ENCODE measurements around the gene FBXL13. TPM values are rescaled to one million over a fixed set of nuclear protein-coding genes. Genes with fewer than 3 reads are reported as not detected.
"Not testable (repeated sequence)": the region's sequence is repeated elsewhere in the genome, so short reads cannot be mapped to it uniquely, and the experiment has no call there.

The FBXL13 gene
- total and polyA plus RNA-seq, 2 of the 8 experiments (the other 6 are each of a cell fraction or from before 2014, with no cell fraction given): 1.2 to 2.8 TPM

DNA sequence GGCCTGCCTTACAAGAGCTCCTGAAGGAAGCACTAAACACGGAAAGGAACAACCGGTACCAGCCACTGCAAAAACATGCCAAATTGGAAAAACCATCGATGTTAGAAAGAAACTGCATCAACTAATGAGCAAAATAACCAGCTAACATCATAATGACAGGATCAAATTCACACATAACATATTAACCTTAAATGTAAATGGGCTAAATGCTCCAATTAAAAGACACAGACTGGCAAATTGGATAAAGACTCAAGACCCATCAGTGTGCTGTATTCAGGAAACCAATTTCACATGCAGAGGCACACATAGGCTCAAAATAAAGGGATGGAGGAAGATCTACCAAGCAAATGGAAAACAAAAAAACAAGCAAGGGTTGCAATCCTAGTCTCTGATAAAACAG, 56.3 kb downstream of the FBXL13 start:
- H2AK5ac ChIP-seq (ENCODE audit: low read depth, low read length); H2BK15ac ChIP-seq (ENCODE audit: low read length); H3K4ac ChIP-seq (replicated peaks; ENCODE audit: insufficient read length, low read depth, low read length); H3K79me2 ChIP-seq (ENCODE audit: control insufficient read depth in 1 of 2, insufficient read depth in 2 of 2, low read length in 2 of 2); H2BK12ac ChIP-seq (ENCODE audit: low read depth, low read length); H3K4me1 ChIP-seq (replicated peaks in 1 of 4; ENCODE audit: control insufficient read depth in 3 of 4, insufficient read depth in 4 of 4, low read length in 3 of 4); H3K4me3 ChIP-seq (ENCODE audit: extremely low read depth in 1 of 4, insufficient read depth in 2 of 4, low read depth in 3 of 4, low read length in 4 of 4); H2BK20ac ChIP-seq (ENCODE audit: low read length); H2BK120ac ChIP-seq (replicated peaks; ENCODE audit: low read depth, low read length); DNase-seq (ENCODE audit: low read depth in 1 of 2, low spot score in 2 of 2); H4K8ac ChIP-seq (ENCODE audit: extremely low read depth, insufficient read depth, low read length); H4K91ac ChIP-seq (replicated peaks; ENCODE audit: insufficient read length, low read length); H3K79me1 ChIP-seq (ENCODE audit: low read depth, low read length); POLR2A ChIA-PET (ENCODE audit: partially characterized antibody); H3K9ac ChIP-seq (replicated peaks in 1 of 4; ENCODE audit: extremely low read depth in 1 of 4, low read depth in 3 of 4, low read length in 3 of 4); H4K20me1 ChIP-seq (replicated peaks in 1 of 2; ENCODE audit: control insufficient read depth in 1 of 2, insufficient read depth in 2 of 2, low read length in 2 of 2); H3K27me3 ChIP-seq (replicated peaks in 1 of 4; ENCODE audit: control insufficient read depth in 3 of 4, extremely low read depth in 1 of 4, insufficient read depth in 3 of 4, low read length in 3 of 4); H3K27ac ChIP-seq (ENCODE audit: low read depth, low read length); H4K5ac ChIP-seq (ENCODE audit: insufficient read length, low read depth, low read length); H3K23me2 ChIP-seq (ENCODE audit: low read depth, low read length); H2BK5ac ChIP-seq (ENCODE audit: low read depth, low read length); H3K36me3 ChIP-seq (ENCODE audit: control insufficient read depth in 2 of 4, insufficient read depth in 4 of 4, low read length in 3 of 4); CTCF ChIA-PET (ENCODE audit: partially characterized antibody); H2AFZ ChIP-seq (ENCODE audit: low read length); H3K18ac ChIP-seq (ENCODE audit: extremely low read depth, low read length); FAIRE-seq; H3K14ac ChIP-seq (ENCODE audit: insufficient read length); H3K56ac ChIP-seq (replicated peaks; ENCODE audit: insufficient read length, low read depth, low read length); H3K23ac ChIP-seq (ENCODE audit: insufficient read length); H3K4me2 ChIP-seq (ENCODE audit: insufficient read depth in 1 of 2, low read depth in 2 of 2, low read length in 2 of 2): not testable (repeated sequence)
- WGBS, 2 experiments (ENCODE audit: extremely low coverage in 1 of 2, insufficient coverage in 1 of 2, insufficient read length in 1 of 2, insufficient replicate concordance in 2 of 2, low coverage in 1 of 2, low lambda C conversion rate in 2 of 2, missing lambda C conversion rate in 1 of 2): 98% methylated on average over 3 of the region's 3 CpGs; no CpG with 5 or more reads in 1 of the 2 experiments
- H3K9me3 ChIP-seq (ENCODE audit: insufficient read depth in 2 of 2, low read depth in 1 of 2, low read length in 1 of 2): peaks cover 15 to 16% of the 10 kb centered on the region in 2 experiments

Measured in H1 (cell line).